Panc1 (cell line): Measurements from ENCODE around the gene ACSS1. TPM values are rescaled to one million over a fixed set of nuclear protein-coding genes. Genes with fewer than 3 reads are reported as not detected.
A peak's percentile ranks its signal among the peaks of the same experiment; 100 is the strongest.

Source experiments
- ATAC-seq: fragments of 200-7000 bp; cut with Tn5 transposase; 2 replicates; pipeline ENCODE4 v1.9.1; 2020; ENCODE audit warnings: mild to moderate bottlenecking, moderate library complexity
- BruUV-seq: library from RNA; stranded (reverse); fragments of 400-500 nt; replicated peaks from 2 replicates; lab custom pipeline; 2021; lab: Mats Ljungman, UMichigan
- CTCF ChIA-PET: fragments of 300-600 bp; sonication (Branson Sonifier 250); formaldehyde crosslinking; loops from one replicate; lab custom pipeline; 2022; ENCODE audit warnings: antibody characterized with exemption; lab: Charles Lee
- POLR2A ChIA-PET: fragments of 300-600 bp; sonication (Branson Sonifier 250); formaldehyde crosslinking; loops from one replicate; lab custom pipeline; 2022; ENCODE audit warnings: antibody characterized with exemption; lab: Charles Lee
- DNase-seq: peaks from one replicate; pipeline ENCODE4 v3.0.0-alpha.2; 2010; ENCODE audit warnings: low read depth, low spot score
- H3K27ac ChIP-seq: 2 replicates; pipeline ENCODE4 v1.5.1; 2011; ENCODE audit warnings: mild to moderate bottlenecking, low read length, inconsistent platforms
- H3K27me3 ChIP-seq: fragments of 200-500 bp; sonication (Bioruptor generic); 2 replicates; pipeline ENCODE4 v1.6.0; 2014; ENCODE audit warnings: low read length, inconsistent platforms; ENCODE audit not compliant: control insufficient read depth, insufficient read depth
- H3K36me3 ChIP-seq: fragments of 200-500 bp; sonication (Bioruptor generic); 2 replicates; pipeline ENCODE4 v1.5.1; 2014; ENCODE audit warnings: inconsistent platforms, mild to moderate bottlenecking, low read length, moderate library complexity; ENCODE audit not compliant: control insufficient read depth, insufficient read depth
- H3K4me1 ChIP-seq: 2 replicates; pipeline ENCODE4 v1.5.1; 2011; ENCODE audit warnings: inconsistent platforms, mild to moderate bottlenecking, low read length, moderate library complexity; ENCODE audit not compliant: control insufficient read depth, insufficient read depth
- H3K4me3 ChIP-seq, 2 experiments: 2 replicates each; pipeline ENCODE4 v1.5.1; 2011 to 2012; ENCODE audit warnings: low read depth in 2 of 2, low read length in 2 of 2, mild to moderate bottlenecking in 2 of 2, inconsistent platforms in 1 of 2, moderate library complexity in 1 of 2
- H3K9me3 ChIP-seq: fragments of 200-500 bp; sonication (Bioruptor generic); 2 replicates; pipeline ENCODE4 v1.5.1; 2014; ENCODE audit warnings: low read depth, mild to moderate bottlenecking, inconsistent platforms, low read length, moderate library complexity; ENCODE audit not compliant: control insufficient read depth, insufficient read depth
- POLR2AphosphoS5 ChIP-seq: IDR thresholded peaks from 2 replicates; pipeline ENCODE4 v1.6.1; 2012; ENCODE audit warnings: mild to moderate bottlenecking, low read depth, low read length, moderate library complexity
- SIN3A ChIP-seq: IDR thresholded peaks from 2 replicates; pipeline ENCODE4 v1.6.1; 2012; ENCODE audit warnings: low read depth, mild to moderate bottlenecking, low read length, moderate library complexity, borderline replicate concordance; ENCODE audit not compliant: insufficient read depth
- TCF7L2 ChIP-seq: IDR thresholded peaks from 2 replicates; pipeline ENCODE4 v1.6.1; 2011; ENCODE audit warnings: mild to moderate bottlenecking, low read depth, low read length, inconsistent platforms
- in situ Hi-C: cut with HindIII; loops from 2 replicates; pipeline ENCODE4 v1.10.0; 2016; ENCODE audit warnings: low sequenced_read_pairs, low pct_unique_long_range_greater_than_20kb
- intact Hi-C: fragments of 100-400 bp; cut with micrococcal nuclease; formaldehyde crosslinking; loops from one replicate; pipeline ENCODE4 v1.10.0; 2022; ENCODE audit not compliant: unreplicated experiment
- total RNA-seq: library from RNA; stranded (reverse); gene quantifications from one replicate; pipeline ENCODE4 v1.2.1, GENCODE V29; 2021; ENCODE audit not compliant: unreplicated experiment
- TF ChIP-seq, protein P1 (sequence below): fragments of 450-650 bp; IDR thresholded peaks from 2 replicates; pipeline ENCODE4 v1.5.1; 2017; ENCODE audit warnings: mild to moderate bottlenecking
- TF ChIP-seq, protein P2 (sequence below), 2 experiments: IDR thresholded peaks; 2 replicates each; pipeline ENCODE4 v1.6.1; 2011 to 2012; ENCODE audit warnings: low read depth in 2 of 2, control low read depth in 1 of 2, low read length in 1 of 2, mild to moderate bottlenecking in 1 of 2, moderate library complexity in 1 of 2; ENCODE audit not compliant: insufficient read depth in 1 of 2

Gene ACSS1
- total RNA-seq, 1 experiment from 2014 or later = 32.2 TPM

DNA sequence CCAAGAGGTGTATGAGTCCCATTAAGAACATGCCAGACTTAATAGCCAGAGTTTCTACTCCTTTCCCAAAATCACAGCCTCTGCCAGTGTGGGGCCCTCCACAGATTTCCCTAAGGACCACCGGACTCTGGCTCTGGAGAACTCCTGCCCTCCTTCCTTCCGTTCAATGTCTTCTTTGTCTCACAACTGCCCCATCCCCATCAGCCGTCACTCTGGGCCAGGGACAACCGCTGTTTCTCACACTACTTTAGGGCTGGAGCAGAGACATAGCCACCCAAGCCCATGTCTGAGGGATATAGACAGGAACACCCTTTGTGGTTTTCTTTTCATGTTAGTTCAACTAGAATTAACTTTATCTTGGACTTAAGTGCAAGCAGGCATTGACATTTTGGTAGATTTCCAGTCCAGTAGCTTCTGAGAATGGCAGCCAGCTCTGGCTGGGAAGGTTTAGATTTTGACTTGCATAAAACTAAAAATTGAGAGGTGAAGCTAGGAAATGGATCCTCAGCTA is 6.7 kb upstream of the ACSS1 start:
- no peaks in the 10 kb centered on the region for H3K9me3 ChIP-seq
- ChIA-PET CTCF (interaction anchor here (0.6 to 1.4 kb wide), 3 partner anchors 71 to 193 kb away, joined by 3 to 5 read pairs (median 3); no protein-coding TSS in a partner anchor), POLR2A (no interaction called here)
- H3K36me3 ChIP-seq = no peaks in the 10 kb centered on the region
- TF ChIP-seq, protein P1, sequence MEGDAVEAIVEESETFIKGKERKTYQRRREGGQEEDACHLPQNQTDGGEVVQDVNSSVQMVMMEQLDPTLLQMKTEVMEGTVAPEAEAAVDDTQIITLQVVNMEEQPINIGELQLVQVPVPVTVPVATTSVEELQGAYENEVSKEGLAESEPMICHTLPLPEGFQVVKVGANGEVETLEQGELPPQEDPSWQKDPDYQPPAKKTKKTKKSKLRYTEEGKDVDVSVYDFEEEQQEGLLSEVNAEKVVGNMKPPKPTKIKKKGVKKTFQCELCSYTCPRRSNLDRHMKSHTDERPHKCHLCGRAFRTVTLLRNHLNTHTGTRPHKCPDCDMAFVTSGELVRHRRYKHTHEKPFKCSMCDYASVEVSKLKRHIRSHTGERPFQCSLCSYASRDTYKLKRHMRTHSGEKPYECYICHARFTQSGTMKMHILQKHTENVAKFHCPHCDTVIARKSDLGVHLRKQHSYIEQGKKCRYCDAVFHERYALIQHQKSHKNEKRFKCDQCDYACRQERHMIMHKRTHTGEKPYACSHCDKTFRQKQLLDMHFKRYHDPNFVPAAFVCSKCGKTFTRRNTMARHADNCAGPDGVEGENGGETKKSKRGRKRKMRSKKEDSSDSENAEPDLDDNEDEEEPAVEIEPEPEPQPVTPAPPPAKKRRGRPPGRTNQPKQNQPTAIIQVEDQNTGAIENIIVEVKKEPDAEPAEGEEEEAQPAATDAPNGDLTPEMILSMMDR = no peak
- TF ChIP-seq SIN3A (no peak), TCF7L2 (no peak)
- H3K27me3 ChIP-seq = no peaks in the 10 kb centered on the region
- intact Hi-C loops = loop anchor here (1.0 kb wide), 1 partner anchor 69 kb away; no protein-coding TSS in a partner anchor
- no TSS peak for BruUV-seq
- in situ Hi-C loops = no loop called here
- H3K4me1 ChIP-seq = peaks cover 13% of the 10 kb centered on the region
- no peak overlapping the region for H3K4me3 ChIP-seq
- ATAC-seq (no peak), DNase-seq (no peak)
- H3K27ac ChIP-seq = peak overlapping the region; percentile 50; the same call in 1 of the 2 replicates

DNA sequence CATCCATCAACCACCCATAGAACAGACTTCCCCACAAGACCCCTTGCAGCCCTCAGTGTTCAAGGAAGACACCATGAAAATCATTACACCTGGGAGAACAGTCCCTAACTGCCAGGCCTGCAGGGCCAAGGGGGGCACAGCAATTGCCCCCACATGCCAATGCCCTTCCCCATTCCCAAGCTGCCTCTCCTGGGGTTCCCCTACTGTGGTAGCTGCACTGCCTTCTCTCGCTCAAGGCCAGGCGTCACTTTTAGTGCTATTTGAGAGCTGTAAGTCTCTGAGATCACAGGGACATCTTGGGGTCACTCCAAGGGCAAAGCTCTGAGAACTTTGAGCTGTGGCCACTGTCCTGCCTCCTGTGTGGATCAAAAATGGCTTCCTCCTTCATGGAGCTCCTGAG is 6.0 kb upstream of the ACSS1 start:
- no TSS peak for BruUV-seq
- Histone ChIP-seq H3K4me1 (peaks cover 19% of the 10 kb centered on the region), H3K4me3 (no peak overlapping the region), H3K27ac (no peak overlapping the region), H3K27me3 (no peaks in the 10 kb centered on the region), H3K36me3 (no peaks in the 10 kb centered on the region), H3K9me3 (no peaks in the 10 kb centered on the region)
- ChIA-PET CTCF (interaction anchor here (0.8 to 1.7 kb wide), 3 partner anchors 70 to 176 kb away, joined by 3 read pairs; no protein-coding TSS in a partner anchor), POLR2A (no interaction called here)
- in situ Hi-C loops (no loop called here), intact Hi-C loops (no loop called here)
- TF ChIP-seq SIN3A = no peak
- TF ChIP-seq, protein P2, sequence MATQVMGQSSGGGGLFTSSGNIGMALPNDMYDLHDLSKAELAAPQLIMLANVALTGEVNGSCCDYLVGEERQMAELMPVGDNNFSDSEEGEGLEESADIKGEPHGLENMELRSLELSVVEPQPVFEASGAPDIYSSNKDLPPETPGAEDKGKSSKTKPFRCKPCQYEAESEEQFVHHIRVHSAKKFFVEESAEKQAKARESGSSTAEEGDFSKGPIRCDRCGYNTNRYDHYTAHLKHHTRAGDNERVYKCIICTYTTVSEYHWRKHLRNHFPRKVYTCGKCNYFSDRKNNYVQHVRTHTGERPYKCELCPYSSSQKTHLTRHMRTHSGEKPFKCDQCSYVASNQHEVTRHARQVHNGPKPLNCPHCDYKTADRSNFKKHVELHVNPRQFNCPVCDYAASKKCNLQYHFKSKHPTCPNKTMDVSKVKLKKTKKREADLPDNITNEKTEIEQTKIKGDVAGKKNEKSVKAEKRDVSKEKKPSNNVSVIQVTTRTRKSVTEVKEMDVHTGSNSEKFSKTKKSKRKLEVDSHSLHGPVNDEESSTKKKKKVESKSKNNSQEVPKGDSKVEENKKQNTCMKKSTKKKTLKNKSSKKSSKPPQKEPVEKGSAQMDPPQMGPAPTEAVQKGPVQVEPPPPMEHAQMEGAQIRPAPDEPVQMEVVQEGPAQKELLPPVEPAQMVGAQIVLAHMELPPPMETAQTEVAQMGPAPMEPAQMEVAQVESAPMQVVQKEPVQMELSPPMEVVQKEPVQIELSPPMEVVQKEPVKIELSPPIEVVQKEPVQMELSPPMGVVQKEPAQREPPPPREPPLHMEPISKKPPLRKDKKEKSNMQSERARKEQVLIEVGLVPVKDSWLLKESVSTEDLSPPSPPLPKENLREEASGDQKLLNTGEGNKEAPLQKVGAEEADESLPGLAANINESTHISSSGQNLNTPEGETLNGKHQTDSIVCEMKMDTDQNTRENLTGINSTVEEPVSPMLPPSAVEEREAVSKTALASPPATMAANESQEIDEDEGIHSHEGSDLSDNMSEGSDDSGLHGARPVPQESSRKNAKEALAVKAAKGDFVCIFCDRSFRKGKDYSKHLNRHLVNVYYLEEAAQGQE (IDR thresholded peaks at IDR 0.05; ENCODE audit: insufficient read depth in 1 of 2, low read depth in 2 of 2, low read length in 1 of 2) = no peak
- TF ChIP-seq, protein P1 = no peak
- TF ChIP-seq POLR2AphosphoS5 = no peak
- no peak for TF ChIP-seq TCF7L2
- no peak for ATAC-seq
- DNase-seq = no peak
